ENCODE measurements around the gene PTPRT.

PTPRT gene

GRCh38 chr20:42043921-42044320 lies 1145.8 kb downstream of the PTPRT start:
- no peak for DNase-seq (ENCODE audit: low read depth)

- DNase-seq (ENCODE audit: low read depth) = no peak
Measured at GRCh38 chr20:42041000-42041565, 1148.6 kb downstream of the PTPRT start.

GRCh38 chr20:42027746-42028268 lies 1161.9 kb downstream of the PTPRT start:
- DNase-seq (ENCODE audit: low read depth) = no peak

- no peak for DNase-seq (ENCODE audit: low read depth)
Measured at GRCh38 chr20:42026599-42026998, 1163.1 kb downstream of the PTPRT start.

GRCh38 chr20:42024653-42025052 lies 1165.1 kb downstream of the PTPRT start:
- no peak for DNase-seq (ENCODE audit: low read depth)

Data from EH (cell line).